GM12878 (cell line): ENCODE results near the gene SEZ6L2.

Experiments
- CEBPB ChIP-seq, 2 experiments: fragments of 150-350 bp in 1 of 2; IDR thresholded peaks; 2 replicates each; pipeline ENCODE4 v1.6.1; 2012 to 2014; ENCODE audit warnings: low read depth in 2 of 2, low read length in 2 of 2, borderline replicate concordance in 1 of 2, inconsistent platforms in 1 of 2
- EP300 ChIP-seq, 2 experiments: fragments of 150-350 bp in 1 of 2; IDR thresholded peaks; 2 replicates each; pipeline ENCODE4 v1.6.1; 2011 to 2012; ENCODE audit warnings: low read depth in 2 of 2, low read length in 2 of 2, borderline replicate concordance in 1 of 2, improper control_type of control experiment in 1 of 2, inconsistent platforms in 1 of 2; ENCODE audit not compliant: control insufficient read depth in 1 of 2
- POLR2A ChIP-seq: IDR thresholded peaks from 2 replicates; pipeline ENCODE4 v1.6.1; 2011; ENCODE audit warnings: low read depth, mild to moderate bottlenecking, low read length
- USF1 ChIP-seq: IDR thresholded peaks from 2 replicates; pipeline ENCODE4 v1.6.1; 2011; ENCODE audit warnings: borderline replicate concordance, low read depth, mild to moderate bottlenecking, moderate library complexity, mixed read lengths, low read length; ENCODE audit not compliant: insufficient read depth; ENCODE audit errors: extremely low read length

- TF ChIP-seq EP300 (IDR thresholded peaks at IDR 0.05; ENCODE audit: borderline replicate concordance in 1 of 2, control insufficient read depth in 1 of 2, low read depth in 2 of 2, low read length in 2 of 2) (no peak), CEBPB (IDR thresholded peaks at IDR 0.05; ENCODE audit: borderline replicate concordance in 1 of 2, low read depth in 2 of 2, low read length in 2 of 2) (no peak), POLR2A (no peak), USF1 (no peak)
Observed at GRCh38 chr16:29864205-29864604, 35.1 kb downstream of the SEZ6L2 start.
